GM21529 (cell line): ENCODE results near the gene FANK1.
"Not testable (repeated sequence)": the region's sequence is repeated elsewhere in the genome, so short reads cannot be mapped to it uniquely, and the experiment has no call there.

ENCODE experiments used
- ATAC-seq: cut with Tn5 transposase; IDR thresholded peaks from one replicate; pipeline ENCODE4 v1.9.1; 2021; ENCODE audit not compliant: unreplicated experiment

Gene FANK1

DNA sequence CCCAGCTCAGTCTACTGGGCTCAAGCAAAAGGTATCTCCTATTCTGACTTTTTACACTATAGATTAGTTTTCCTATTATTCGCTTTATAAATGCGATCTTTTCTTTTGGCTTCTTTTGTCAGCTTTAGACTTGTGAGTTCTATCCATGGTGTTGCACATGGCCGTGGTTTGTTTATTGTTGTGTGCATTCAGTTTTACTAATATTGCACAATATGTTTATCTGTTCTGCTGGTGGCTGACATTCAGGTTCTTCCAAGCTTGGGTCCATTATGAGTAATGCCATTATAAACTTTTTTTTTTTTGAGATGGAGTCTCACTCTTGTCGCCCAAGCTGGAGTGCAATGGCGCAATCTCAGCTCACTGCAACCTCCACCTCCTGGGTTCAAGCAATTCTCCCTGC, 30.9 kb downstream of the FANK1 start:
- ATAC-seq, result not testable (repeated sequence)

DNA sequence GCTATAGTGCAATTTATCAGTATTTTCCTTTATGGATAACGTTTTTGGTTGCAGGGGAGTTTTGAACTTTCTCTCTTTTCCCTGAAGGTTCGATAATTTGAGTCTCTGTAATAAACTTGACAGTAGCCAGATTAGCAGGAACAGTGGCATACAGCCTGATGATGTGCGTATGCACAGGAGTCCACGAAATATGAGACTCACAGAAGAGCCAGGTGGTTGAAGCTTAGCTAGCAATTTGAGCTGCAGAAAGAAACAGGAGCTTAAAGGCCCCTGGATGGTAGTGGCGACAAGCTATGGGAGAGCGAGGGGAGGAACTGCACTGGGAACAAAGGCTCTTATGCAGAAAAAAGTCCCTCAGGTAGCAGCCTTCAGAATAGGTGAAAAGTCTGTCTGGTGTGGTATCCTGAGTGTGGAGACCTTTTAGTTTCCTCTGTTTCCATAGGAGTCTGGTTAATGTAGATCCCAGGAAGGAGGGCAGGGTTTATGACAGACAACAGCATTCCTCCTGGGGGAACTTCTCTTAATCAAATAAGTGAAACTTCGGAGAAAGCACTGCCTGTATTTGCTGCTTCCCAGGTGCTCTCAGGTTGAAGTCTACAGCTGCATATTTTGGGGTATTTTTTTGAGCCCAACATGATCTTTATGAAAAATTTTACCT, 32.7 kb downstream of the FANK1 start:
- no peak for ATAC-seq

GRCh38 chr10:125929618-125930017, 33.3 kb downstream of the FANK1 start:
- no peak for ATAC-seq

DNA sequence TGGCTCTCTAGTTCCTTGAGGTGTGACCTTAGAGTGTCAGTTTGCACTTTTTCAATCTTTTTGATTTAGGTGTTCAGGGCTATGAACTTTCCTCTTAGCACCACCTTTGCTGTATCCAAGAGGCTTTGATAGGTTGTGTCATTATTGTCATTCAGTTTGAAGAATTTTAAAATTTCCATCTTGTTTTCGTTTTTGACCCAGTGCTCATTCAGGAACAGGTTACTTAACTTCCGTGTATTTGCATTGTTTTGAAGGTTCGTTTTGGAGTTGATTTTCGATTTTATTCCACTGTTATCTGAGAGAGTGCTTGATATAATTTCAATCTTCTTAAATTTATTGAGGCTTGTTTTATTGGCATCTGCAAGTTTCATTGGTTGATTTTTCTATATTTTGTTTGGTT, 37.3 kb downstream of the FANK1 start:
- no peak for ATAC-seq

- ATAC-seq, result no peak
These were observed 40.0 kb downstream of the FANK1 start for GRCh38 chr10:125936331-125936730.

DNA sequence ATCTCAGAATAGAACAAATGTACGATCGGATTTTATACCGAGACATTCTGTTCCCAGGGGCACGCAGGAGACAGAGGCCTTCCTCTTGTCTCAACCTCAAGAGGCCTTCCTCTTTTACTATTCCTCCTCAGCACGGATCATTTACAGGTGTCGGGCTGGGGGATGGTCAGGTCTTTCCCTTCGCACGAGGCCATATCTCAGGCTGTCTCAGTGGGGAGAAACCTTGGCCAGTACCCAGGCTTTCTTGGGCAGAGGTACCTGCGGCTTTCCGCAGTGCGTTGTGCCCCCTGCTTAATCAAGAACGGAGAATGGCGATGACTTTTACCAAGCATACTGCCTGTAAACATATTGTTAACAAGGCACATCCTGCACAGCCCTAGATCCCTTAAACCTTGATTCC, 44.2 kb downstream of the FANK1 start:
- ATAC-seq, result no peak

DNA sequence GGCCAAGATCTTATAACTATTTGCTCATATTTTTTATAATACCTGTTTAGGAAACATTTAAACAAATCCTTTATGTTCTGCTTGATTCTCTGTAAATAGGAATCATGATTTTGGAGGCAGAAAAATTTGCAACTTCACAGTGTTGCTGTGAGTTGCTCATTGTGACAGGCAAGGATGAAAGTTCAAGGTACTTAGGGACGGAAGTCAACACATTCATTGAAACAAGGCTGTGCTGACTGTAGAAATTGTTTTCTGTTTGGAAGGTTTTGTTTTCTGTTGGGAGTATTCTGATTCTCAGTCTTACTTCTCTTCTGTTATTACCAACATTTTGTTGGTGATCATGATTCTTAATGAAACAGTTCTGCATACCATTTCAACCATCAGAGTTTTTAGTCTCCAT, 54.9 kb downstream of the FANK1 start:
- no peak for ATAC-seq

- ATAC-seq, result no peak
These were observed 57.5 kb downstream of the FANK1 start for GRCh38 chr10:125953778-125954385.

GRCh38 chr10:125955766-125956165, 59.4 kb downstream of the FANK1 start:
- ATAC-seq, result no peak

DNA sequence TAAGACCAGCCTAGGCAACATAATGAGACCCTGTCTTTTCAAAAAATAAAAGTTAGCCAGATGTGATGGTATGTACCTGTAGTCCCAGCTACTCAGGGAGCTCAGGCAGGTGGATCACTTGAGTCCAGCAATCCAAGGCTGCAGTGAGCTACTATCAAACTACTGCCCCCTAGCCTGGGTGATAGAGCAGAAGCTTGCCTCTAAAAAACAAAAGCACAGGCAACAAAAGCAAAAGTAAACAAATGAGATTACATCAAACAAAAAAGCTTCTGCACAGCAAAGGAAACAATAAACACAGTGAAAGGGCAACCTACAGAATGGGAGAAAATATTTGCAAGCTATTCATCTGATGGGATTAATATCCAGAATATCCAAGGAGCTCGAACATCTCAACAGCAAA, 65.4 kb downstream of the FANK1 start:
- no peak for ATAC-seq

DNA sequence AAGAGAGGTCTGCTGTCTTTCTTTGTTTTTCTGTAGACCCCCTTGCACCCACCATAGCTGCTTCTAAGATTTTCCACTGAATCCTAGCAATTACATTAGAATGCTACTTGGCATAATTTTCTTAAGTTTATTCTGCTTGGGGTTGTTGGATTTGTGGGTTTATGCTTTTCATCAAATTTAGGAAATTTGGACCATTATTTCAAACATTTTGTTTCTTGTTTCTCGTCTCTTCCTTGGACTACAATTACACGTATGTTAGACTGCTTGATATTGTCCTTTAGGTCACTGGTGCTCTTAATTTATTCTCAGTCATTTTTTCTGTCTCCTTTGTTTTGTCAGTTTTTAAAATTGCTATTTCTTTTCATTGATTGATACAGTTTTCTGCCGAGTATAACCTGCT, 65.8 kb downstream of the FANK1 start:
- ATAC-seq, result no peak

DNA sequence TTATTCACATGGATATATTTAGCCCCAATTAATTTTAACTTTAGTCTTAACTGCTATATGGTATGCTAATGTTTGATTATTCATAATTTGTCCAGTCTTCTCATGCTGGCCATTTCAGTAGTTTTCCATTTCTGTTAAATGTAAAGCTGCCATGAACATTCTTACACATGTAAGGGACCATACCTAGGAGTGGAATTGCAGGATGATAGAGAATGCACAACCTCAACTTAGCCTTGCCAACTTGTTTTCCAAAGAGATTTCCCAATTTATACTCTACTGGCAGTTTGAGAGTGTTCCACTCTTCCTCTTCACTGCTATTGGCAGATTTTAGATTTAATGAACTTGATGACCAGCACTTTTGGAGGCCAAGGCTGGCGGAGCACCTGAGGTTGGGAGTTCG, 68.2 kb downstream of the FANK1 start:
- no peak for ATAC-seq

GRCh38 chr10:125967533-125967932, 71.2 kb downstream of the FANK1 start:
- no peak for ATAC-seq

DNA sequence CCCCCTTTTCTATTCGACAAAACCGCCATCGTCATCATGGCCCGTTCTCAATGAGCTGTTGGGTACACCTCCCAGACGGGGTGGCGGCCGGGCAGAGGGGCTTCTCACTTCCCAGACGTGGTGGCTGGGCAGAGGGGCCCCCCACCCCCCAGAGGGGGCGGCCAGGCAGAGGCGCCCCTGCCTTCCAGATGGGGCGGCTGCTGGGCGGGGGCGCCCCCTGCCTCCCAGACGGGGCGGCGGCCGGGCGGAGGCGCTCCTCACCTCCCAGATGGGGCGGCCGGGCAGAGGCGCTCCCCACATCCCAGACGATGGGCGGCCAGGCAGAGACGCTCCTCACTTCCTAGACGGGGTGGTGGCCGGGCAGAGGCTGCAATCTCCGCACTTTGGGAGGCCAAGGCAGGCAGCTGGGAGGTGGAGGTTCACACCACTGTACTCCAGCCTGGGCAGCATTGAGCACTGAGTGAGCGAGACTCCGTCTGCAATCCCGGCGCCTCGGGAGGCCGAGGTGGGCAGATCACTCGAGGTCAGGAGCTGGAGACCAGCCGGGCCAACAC, 73.8 kb downstream of the FANK1 start:
- not testable (repeated sequence) for ATAC-seq

- no peak for ATAC-seq
These were observed 80.7 kb downstream of the FANK1 start for GRCh38 chr10:125976960-125977605.

GRCh38 chr10:125979976-125980375, 83.6 kb downstream of the FANK1 start:
- ATAC-seq, result no peak

DNA sequence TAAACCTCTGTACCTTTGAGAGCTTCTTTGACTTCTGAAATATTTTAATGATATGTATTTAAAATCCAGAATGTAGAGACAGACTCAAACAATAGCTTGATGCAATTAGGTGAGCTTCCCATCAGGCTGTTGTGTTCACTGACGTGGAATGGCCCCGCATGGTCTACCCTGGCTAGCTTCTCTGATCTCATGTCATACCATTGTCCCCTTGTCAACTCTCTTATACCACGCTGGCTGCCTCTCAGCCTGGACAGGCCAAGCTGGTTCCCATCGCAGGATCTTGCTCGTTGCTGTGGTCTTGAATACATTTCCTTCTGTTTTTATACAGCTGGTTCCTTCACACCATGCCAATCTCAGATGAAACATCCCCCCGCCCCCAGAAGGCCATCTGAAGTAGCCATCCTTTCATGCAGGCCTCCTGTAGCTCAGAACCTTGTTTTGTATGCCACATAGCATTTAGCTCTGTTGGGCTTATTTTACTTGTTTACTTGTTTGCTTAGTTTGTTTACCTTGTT, 84.2 kb downstream of the FANK1 start:
- ATAC-seq, result no peak

GRCh38 chr10:125982260-125982948, 86.0 kb downstream of the FANK1 start:
- peak; percentile 79 for ATAC-seq

- ATAC-seq, result no peak
These were observed 86.8 kb downstream of the FANK1 start for GRCh38 chr10:125983161-125983560.

DNA sequence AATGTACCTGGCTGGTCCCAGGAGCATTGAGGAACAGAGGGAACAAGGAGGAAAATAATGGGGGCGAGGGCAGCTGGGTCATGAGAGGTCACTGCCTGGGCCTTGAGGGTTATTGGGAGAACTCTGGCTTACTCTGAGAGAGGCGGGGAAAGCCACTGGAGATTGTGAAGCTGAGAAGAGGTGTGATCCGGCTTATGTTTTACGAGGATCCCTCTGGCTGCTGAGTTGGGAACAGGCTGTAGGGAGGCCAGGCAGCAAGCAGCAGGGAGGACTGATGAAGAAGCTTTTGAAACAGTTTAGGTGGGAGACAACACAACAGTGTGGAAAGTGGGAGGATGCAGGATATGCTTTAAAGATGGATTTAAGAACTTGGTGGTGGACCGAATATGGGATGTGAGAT, 87.3 kb downstream of the FANK1 start:
- ATAC-seq, result no peak

DNA sequence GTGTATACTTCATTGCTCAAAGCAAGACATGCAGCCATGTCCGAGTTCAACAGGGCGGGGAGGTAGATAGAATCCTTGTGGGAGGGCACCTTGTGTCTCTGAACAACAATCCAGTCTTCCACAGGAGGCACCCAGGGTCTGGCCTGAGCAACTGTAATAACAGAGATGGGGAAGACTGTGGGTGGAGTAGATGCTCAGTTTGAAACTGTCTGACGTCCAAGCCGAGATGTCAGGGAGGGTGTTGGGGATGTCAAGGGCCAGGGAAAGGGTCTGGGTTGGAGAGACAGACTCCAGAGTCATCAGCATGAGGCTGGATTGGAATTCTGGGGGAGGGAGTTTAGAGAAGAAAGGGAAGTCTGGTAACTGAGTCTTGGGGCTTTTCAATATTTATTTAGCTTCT, 88.0 kb downstream of the FANK1 start:
- ATAC-seq, result no peak
